Middle frontal gyrus (tissue), 1 donor: ENCODE data around the gene SF3A2.

Source experiments
- DNase-seq: peaks from one replicate; pipeline ENCODE4 v3.0.0-alpha.2; 2015; ENCODE audit warnings: low spot score; ENCODE audit errors: extremely low spot score

The SF3A2 gene

DNA sequence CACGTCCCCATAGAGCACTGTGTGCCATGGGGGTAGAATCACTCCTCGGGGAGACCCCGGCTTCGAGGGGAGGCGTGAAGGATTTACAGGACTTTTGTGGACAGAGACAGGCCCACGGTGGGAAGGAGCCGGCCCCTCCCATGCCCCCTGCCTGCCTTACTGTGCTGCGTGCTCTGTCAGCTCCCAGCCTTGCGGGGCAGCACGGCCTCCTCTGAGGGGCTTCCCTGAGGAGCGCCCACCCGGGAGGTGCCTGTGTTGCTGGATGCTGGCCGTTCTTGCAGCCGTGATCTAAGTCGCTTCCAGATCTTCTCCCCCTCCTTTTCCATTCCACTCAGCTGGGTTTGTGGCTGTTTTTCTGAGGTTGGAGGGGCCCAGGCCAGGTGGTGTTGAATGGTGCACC is 29.6 kb upstream of the SF3A2 start:
- DNase-seq = no peak

DNA sequence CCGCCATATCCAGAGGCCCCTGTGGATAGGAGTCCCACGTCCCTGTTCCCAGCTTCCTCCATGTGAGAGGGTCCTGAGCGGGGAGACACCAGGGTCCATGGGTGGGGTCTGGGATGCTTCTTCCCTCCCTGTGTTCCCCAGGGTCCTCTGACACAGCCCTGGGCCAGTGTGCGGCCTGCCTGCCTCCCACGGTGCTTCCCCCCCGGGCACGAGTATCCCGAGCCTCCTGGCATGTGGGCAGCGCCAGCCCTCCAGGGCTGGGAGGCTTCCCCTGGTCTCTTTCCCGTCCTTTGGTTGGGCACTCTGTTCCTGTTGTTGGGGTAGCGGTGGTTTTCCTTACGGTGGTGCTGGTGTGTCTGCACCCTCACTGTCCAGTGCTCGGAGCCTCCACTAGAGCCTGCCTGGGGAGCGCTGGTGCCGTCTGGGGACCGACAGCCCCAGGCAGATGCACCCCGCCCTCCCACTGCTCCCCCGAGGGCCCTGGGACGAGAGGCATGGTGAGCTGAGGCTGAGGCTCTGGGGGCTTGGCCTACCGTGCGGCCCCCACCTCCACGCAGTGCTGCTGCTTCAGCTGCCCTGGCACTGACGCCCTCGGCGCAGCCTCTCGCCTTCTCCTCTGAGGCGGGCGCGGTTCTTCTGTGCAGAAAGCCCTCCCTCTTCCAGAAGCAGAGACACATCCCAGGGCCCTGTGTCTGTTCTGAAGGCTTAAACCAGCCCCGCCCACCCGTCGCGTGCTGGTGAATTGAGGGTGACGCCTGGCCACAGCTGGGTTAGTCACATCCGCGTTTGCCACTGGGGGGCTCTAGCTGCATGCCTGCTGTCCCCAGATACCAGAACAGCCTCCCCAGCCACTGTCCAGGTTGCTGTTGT is 28.4 kb upstream of the SF3A2 start:
- DNase-seq = no peak

DNA sequence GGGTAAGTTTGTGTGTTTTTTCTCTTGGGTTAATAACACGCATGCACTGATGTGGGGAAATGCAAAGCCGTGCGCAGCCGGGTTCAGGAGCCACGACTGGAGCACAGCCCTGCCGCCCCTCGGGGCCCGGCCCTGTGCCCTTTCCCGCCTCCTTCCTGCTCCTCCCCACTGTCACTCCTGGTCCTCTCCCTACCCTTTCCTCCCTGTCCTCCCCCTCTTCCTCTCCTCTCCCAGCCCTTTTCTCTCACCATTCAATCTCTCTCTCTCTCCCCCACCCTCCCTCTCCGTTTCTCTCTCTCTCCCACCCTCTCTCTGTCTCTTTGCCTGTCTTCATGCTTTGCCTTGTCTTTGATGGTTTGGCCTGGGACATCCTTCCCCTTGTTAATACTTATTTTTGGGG is 27.6 kb upstream of the SF3A2 start:
- no peak for DNase-seq

DNA sequence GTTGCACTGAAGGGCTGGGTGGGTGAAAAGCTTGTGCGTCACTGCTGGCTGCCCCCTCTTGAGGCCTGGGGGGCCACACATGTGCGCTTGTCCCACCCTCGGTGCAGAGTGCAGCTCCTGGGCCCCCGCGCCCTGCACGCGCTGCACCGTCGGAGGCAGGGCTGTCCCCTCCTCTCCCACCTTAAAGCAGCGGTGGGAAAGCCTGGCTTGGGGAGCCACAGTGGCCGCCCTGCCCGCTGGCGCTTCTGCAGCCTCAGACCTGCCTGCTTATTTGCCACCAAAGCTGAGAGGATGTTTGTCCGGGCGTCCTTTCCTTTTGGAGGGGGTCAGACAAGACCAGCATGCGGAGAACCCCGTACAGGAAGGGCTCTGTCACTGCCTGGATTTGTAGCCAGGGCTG is 27.2 kb upstream of the SF3A2 start:
- DNase-seq = no peak

DNA sequence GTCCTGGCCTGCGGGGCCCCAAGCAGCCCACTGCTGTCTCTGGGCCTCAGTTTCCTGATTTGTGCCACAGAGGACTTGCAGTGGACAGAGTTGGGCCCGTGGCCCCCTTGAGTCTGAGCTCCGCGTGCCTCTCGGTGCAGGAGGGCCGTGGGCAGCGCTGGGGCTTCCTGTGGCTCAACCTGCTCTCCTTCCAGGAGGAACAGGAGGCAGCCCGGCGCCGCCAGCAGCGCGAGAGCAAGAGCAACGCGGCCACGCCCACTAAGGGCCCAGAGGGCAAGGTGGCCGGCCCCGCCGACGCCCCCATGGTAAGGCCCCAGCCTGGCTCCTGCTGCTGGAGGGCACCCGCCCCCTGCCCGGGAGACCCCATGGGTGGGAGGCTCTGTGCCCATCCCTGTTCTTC is 26.4 kb upstream of the SF3A2 start:
- DNase-seq = no peak

DNA sequence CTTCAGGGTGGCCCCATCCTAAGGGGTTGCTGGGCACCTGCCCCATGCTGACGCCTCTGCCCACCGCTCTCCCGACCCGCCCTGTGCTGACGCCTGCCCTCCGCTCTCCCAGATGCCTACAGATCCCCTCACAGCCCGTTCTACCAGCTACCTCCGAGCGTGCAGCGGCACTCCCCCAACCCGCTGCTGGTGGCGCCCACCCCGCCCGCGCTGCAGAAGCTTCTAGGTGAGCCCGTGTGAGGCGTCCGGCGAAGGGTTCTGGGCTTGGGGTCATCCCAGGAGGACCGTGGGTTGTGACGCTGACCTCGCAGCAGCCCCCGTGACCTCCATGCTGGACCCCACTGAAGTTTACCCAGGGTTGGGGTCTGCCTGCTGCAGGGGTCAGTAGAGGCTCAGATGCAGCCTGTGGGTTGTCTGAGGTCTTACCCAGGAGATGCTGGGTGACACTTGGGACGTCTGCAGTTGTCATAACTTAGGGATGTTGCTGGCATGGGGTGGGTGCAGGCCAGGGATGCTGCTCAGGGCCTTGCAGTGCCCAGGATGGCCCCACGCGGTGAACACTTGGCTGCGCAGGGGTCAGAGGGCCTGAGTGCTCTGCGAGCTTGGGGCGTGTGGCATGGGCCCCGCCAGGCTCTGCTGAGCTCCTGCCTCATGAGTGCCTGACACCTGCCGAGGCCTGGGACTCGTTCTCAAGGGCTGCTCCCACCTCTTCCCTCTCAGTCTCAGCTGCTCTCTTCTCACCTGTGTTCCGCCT is 25.5 kb upstream of the SF3A2 start:
- DNase-seq = no peak

DNA sequence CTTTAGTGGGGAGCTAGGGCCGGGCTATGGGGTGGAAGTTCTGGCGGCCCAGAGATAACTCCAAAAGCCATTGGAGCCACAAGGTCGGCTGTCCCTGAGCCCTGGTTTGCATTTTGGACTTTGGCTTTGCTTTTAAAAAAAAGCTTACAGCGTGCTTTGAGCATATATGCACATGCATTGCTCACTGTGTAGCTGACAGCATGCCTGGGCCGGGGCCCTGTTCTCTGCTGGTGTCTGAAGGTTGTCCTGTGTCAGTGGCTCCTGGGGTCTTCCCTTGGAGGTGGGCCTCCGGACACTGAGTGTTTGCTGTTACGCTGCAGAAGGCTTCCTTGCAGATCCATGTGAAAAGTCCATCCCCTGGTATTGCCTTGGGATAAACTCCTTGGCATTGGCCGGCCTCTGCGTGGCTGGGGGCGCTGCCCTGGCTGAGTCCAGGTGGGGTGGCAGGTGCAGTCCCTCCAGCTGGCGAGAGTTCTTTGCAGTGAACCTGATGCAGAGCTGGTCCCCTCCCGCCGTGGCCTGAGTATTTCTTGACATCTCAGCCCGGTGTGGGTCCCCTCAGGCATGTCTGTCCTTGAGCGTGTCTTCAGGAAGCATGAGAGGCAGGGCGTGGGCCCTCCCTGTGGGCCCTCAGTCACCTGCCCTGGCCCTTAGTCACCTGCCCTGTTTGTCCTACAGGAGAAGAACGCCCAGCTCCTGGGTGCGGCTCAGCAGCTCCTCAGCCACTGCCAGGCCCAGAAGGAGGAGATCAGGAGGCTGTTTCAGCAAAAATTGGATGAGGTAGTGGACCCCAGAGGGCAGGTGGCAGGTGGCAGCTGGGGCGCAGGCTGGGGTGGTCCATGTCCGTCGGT is 23.5 kb upstream of the SF3A2 start:
- DNase-seq = no peak

DNA sequence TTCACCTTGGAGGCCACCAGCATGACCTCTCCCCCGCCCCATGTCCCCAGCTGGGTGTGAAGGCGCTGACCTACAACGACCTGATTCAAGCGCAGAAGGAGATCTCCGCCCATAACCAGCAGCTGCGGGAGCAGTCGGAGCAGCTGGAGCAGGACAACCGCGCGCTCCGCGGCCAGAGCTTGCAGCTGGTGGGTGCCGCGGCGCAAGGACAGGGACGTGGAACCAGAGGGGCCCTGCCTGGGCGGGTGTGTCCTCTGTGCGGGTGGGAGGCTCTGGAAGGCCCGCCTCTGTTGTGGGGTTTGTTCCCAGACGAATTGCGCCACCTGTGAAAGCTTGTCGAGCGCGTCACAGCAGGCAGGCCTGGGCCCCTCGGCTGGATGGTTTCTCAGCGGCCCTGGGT is 22.8 kb upstream of the SF3A2 start:
- no peak for DNase-seq

DNA sequence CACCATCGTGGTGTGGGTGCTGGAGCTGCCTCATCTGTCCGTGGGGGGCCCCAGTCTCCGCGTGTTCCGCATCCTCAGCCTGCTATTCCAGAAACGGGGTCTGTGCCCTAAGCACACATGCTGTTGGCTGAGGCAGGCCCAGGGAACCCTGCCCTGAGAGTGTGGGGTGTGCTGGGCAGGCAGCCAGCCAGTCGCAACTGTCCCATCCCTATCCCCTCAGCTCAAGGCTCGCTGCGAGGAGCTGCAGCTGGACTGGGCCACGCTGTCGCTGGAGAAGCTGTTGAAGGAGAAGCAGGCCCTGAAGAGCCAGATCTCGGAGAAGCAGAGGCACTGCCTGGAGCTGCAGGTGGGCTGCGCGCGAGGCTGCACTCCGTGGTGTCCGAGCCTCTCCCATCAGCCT is 22.4 kb upstream of the SF3A2 start:
- DNase-seq = no peak

DNA sequence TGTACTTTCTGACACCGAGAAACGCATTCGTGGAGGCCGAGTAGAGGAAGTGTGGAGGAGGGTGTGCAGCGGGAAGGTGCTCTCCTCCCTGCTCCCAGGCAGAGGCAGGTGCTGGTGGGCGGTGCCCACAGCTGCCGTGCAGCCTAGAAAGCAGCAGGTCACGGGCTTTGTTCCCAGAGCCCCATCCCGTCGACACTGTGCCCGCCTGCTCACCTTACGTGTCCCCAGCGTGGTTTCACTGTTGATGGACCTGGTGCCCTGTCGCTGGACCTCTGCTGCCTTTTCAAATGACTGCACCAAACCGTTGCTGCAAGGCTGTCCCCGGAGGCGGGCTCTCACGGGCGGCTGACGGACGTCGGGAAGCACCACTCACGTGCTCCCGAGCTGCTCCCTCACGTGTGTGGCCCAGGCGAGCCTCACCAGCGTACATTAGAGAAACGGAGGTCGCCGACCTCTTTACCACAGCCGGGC is 21.3 kb upstream of the SF3A2 start:
- no peak for DNase-seq

DNA sequence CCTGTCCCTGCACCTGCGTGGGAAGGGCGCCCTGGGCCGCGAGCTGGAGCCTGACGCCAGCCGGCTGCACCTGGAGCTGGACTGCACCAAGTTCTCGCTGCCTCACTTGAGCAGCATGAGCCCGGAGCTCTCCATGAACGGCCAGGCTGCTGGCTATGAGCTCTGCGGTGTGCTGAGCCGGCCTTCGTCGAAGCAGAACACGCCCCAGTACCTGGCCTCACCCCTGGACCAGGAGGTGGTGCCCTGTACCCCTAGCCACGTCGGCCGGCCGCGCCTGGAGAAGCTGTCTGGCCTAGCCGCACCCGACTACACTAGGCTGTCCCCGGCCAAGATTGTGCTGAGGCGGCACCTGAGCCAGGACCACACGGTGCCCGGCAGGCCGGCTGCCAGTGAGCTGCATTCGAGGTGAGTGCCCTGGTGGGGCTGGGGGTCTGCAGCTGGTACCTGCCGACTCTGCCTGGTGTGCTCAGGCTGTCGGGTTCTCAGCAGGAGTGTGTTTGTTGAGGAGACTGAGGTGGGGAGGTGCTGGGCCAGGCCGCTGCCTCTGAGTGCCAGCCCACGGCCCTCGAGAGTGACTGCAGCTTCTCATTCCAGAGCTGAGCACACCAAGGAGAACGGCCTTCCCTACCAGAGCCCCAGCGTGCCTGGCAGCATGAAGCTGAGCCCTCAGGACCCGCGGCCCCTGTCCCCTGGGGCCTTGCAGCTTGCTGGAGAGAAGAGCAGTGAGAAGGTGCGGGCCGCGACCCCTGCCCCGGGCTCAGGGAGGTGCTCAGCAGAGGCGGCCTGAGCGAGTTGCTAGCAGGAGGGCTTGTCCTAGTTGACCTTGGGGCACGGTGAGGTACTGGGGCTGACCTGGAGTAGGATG is 20.0 kb upstream of the SF3A2 start:
- DNase-seq = no peak

DNA sequence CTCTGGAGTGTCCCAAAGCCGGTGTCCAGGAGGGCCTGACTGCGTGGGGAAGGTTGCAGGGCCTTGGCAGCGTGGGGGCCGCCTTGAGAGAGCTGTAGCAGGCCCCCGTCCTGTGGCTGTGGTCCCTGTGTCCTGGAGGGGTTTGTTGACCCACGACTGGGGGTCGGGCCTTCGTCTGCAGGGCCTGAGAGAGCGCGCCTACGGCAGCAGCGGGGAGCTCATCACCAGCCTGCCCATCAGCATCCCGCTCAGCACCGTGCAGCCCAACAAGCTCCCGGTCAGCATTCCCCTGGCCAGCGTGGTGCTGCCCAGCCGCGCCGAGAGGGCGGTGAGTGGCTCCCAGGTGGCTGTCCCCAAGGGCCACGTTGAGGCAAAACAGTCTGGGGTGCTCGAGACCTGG is 19.0 kb upstream of the SF3A2 start:
- no peak for DNase-seq

DNA sequence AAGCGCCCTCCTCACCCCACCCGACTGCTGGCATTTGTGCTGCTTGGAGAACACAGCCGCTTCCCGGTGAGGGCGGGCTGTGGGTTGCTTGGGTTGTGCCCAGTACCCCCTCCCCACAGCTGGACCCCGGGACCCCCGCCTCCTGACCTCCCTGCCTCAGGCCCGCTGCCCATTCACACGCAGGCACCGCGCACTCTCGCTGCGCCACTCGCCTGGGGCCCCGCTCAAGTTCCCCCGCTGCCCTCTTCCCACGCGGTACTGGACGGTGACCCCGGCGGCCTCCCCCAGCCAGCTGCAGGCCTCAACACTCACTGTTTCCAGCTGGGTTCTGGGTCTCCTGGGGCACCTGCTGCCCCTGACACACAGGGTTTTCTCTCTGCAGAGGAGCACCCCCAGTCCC is 16.9 kb upstream of the SF3A2 start:
- DNase-seq = no peak

DNA sequence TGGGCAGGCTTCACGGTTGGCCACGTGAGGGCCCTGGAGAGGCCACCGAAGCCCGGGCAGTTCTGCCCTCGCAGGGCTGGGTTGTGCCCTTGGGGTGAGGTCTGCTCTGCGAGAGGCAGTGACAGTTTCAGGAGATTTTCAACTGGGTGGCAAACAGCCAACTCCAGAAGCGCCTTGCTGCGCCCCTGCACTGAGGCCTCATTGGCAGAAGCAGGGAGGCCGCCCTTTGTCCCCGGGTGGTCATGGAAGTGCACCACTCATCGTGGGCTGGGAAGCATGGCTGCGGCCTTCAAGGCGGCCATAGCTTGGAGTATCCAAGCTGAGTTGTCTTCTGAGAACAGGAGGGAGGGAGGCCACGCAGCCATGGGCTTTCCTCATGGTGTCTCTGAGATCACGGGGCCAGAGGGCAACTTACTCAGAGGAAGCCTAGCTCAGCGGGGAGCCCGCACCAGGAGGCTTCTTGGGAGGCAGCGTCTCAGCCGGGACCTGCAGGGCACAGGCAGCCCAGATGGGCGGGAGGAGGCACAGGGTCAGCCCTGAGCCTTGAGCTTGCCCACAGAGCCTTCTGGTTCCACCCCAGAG is 15.3 kb upstream of the SF3A2 start:
- DNase-seq = no peak

DNA sequence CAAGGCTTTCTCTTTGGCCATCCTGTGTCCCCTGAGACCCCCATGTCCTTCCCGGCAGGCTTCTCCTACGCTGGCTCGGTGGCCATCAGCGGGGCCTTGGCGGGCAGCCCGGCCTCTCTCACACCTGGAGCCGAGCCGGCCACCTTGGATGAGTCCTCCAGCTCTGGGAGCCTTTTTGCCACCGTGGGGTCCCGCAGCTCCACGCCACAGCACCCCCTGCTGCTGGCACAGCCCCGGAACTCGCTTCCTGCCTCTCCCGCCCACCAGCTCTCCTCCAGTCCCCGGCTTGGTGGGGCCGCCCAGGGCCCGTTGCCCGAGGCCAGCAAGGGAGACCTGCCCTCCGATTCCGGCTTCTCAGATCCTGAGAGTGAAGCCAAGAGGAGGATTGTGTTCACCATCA is 14.7 kb upstream of the SF3A2 start:
- no peak for DNase-seq

DNA sequence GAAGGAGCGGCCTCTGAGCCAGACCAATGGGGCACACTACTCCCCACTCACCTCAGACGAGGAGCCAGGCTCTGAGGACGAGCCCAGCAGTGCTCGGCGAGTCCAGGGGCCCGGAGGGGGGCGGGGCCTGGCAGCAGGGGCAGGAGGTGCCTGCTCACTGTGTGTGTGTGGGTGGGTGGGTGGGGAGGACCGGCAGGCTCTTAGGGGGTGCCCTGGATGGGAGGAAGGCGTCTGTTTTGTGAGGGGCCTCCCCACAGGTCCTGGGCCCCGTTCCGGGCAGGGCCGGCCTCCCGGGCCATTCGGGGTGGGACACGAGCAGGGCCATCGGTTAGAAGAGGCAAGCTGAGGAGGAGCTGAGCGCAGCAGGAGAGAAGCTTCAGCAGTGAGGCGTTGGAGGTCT is 13.2 kb upstream of the SF3A2 start:
- DNase-seq = no peak

DNA sequence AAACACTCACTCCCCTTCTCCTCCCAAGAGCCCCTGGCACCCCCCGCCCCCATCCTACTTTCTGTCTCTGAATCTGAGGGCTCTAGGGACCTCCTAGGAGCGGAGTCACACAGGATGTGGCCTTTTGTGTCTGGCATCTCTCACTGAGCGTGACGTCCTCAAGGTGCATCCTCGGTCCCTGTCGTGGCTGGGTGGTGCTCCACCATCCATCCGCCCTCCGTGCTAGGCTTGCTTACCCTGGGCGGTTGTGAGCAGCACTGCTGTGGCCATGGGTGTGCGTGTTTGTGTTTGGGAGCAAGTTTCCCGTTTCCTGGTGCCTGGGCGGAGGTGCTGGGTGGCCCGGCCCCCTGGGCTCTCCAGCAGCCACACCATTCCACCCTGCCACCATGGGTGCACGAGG is 12.7 kb upstream of the SF3A2 start:
- no peak for DNase-seq

DNA sequence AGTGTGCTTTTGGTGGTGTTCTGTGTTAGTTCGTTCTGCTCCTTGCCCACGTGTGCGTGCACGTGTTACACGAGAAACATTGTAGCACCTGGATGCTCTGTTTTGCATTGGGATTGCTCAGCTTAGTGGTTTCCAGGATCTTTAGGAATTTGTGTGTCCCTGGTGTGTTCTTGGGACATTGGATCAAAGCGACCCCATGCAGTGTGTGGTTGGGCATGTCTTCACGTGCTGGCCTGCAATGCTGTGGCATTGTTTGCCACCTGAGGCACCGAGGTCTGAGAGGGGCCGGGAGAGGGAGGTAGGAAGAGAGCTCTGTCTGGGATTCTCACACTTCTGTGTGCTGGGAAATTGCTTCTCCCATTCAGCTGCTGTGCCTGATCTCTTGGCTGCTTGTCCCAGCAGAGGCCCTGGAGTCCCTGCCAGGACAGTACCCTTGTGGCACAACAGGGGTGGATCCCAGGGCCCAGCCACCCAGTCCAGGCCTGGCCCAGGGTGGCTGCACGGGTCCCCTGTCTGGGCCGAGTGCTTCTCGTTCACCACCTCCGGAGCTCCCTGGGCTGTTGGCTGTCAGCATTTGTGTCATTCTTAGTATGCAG is 11.8 kb upstream of the SF3A2 start:
- DNase-seq = no peak

DNA sequence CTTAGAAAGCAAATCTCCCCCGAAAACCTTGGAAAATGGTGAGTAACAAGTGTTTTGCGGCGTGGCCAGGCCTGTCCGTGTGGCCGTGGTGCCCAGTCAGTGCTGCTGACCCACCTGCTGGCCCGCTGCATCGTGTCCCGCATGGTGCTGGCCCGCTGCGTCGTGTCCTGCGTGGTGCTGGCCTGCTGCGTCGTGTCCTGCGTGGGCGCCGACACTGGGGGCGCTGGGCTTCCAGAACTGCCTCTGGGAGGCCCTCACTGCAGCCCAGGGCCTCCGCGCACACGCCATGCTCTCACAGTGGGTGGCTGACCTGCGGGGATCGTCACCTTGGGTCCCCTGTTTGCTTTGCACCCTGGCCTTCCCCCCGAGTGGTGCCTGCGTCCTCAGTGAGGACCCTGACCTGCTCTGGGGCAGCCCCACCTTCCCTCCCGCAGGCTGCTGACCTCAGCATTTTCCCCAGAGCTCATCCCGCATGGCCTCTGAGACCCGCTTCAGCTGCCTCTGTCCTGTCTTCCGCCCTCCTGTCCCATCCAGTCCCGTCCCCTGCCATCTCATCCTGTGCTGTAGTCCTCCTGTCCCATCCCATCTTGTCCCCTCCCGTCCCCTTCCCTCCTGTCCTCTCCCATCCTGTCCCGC is 11.1 kb upstream of the SF3A2 start:
- no peak for DNase-seq
